GM18507 (cell line): Measurements from ENCODE around the gene TRIM71.
A peak's percentile ranks its signal among the peaks of the same experiment; 100 is the strongest.
"Not testable (repeated sequence)": the region's sequence is repeated elsewhere in the genome, so short reads cannot be mapped to it uniquely, and the experiment has no call there.

ENCODE experiments used
- DNase-seq: peaks from one replicate; pipeline ENCODE4 v3.0.0; 2011; ENCODE audit warnings: low read depth; ENCODE audit not compliant: insufficient read length; ENCODE audit errors: extremely low spot score
- FAIRE-seq: peaks from 2 replicates; lab custom pipeline; 2011; peaks lifted over from hg19 to GRCh38; lab: Jason Lieb, UNC

The TRIM71 gene

GRCh38 chr3:32840086-32840841 is 22.5 kb downstream of the TRIM71 start:
- FAIRE-seq (no peak), DNase-seq (no peak)

- FAIRE-seq (no peak), DNase-seq (no peak)
Observed at GRCh38 chr3:32841341-32841740, 23.5 kb downstream of the TRIM71 start.

GRCh38 chr3:32841867-32842470 is 24.2 kb downstream of the TRIM71 start:
- FAIRE-seq = no peak
- DNase-seq = no peak

- DNase-seq (no peak), FAIRE-seq (peak; percentile 82)
Observed at GRCh38 chr3:32842531-32842931, 24.7 kb downstream of the TRIM71 start.

GRCh38 chr3:32842987-32843386 is 25.2 kb downstream of the TRIM71 start:
- DNase-seq = no peak
- FAIRE-seq = peak; percentile 5

- FAIRE-seq = no peak
- DNase-seq = no peak
Observed at GRCh38 chr3:32843510-32844321, 25.9 kb downstream of the TRIM71 start.

- DNase-seq (no peak), FAIRE-seq (no peak)
Observed at GRCh38 chr3:32844322-32844654, 26.5 kb downstream of the TRIM71 start.

GRCh38 chr3:32844914-32845313 is 27.1 kb downstream of the TRIM71 start:
- DNase-seq = no peak
- FAIRE-seq = no peak

GRCh38 chr3:32845546-32845945 is 27.7 kb downstream of the TRIM71 start:
- DNase-seq, FAIRE-seq: not testable (repeated sequence)

GRCh38 chr3:32847045-32847444 is 29.2 kb downstream of the TRIM71 start:
- not testable (repeated sequence) for FAIRE-seq, DNase-seq

GRCh38 chr3:32847528-32847927 is 29.7 kb downstream of the TRIM71 start:
- FAIRE-seq = no peak
- no peak for DNase-seq

- DNase-seq (no peak), FAIRE-seq (no peak)
Observed at GRCh38 chr3:32848215-32848614, 30.4 kb downstream of the TRIM71 start.

- peak; percentile 75 for FAIRE-seq
- DNase-seq = no peak
Observed at GRCh38 chr3:32849046-32849445, 31.2 kb downstream of the TRIM71 start.

- no peak for DNase-seq
- FAIRE-seq = no peak
Observed at GRCh38 chr3:32850226-32850625, 32.4 kb downstream of the TRIM71 start.

- no peak for FAIRE-seq
- no peak for DNase-seq
Observed at GRCh38 chr3:32850636-32851035, 32.8 kb downstream of the TRIM71 start.

- FAIRE-seq (no peak), DNase-seq (no peak)
Observed at GRCh38 chr3:32852146-32852545, 34.3 kb downstream of the TRIM71 start.

- no peak for FAIRE-seq
- DNase-seq = no peak
Observed at GRCh38 chr3:32855350-32855953, 37.7 kb downstream of the TRIM71 start.

GRCh38 chr3:32856355-32856889 is 38.6 kb downstream of the TRIM71 start:
- FAIRE-seq = no peak
- no peak for DNase-seq

- no peak for DNase-seq
- FAIRE-seq = no peak
Observed at GRCh38 chr3:32856901-32857507, 39.2 kb downstream of the TRIM71 start.
